Stimulated activated CD4-positive, alpha-beta T cell treated with anti-CD3 and anti-CD28 coated beads, Interleukin-2, amount 100 ng/mL, for 4 hours (primary cell): ENCODE results near the gene AMER1.

Experiments
- DNase-seq: peaks from one replicate; pipeline ENCODE4 v3.0.0-alpha.2; 2020; ENCODE audit warnings: low read depth

Gene AMER1

GRCh38 chrX:64184396-64184795, 21.1 kb downstream of the AMER1 start:
- no peak for DNase-seq

GRCh38 chrX:64182208-64182607, 23.3 kb downstream of the AMER1 start:
- DNase-seq = no peak

- DNase-seq = no peak
These were observed 28.6 kb downstream of the AMER1 start for GRCh38 chrX:64176876-64177275.

- no peak for DNase-seq
These were observed 35.5 kb downstream of the AMER1 start for GRCh38 chrX:64169988-64170387.

- no peak for DNase-seq
These were observed 52.7 kb downstream of the AMER1 start for GRCh38 chrX:64152857-64153256.

GRCh38 chrX:64151911-64152310, 53.6 kb downstream of the AMER1 start:
- no peak for DNase-seq

GRCh38 chrX:64150775-64151174, 54.7 kb downstream of the AMER1 start:
- DNase-seq = no peak
